K562 treated with DMSO at 1 percent for 24 hours (cell line): ENCODE measurements around the gene KRTAP10-11. TPM values are rescaled to one million over a fixed set of nuclear protein-coding genes. Genes with fewer than 3 reads are reported as not detected.

ENCODE experiments used
- total RNA-seq: library from RNA; unstranded; fragments of 300-600 nt; gene quantifications from 2 replicates; pipeline ENCODE4 v1.2.3, GENCODE V29; 2022; ENCODE audit warnings: low read depth; ENCODE audit not compliant: insufficient read depth

KRTAP10-11 gene
- total RNA-seq, result not detected in 2 replicates

DNA sequence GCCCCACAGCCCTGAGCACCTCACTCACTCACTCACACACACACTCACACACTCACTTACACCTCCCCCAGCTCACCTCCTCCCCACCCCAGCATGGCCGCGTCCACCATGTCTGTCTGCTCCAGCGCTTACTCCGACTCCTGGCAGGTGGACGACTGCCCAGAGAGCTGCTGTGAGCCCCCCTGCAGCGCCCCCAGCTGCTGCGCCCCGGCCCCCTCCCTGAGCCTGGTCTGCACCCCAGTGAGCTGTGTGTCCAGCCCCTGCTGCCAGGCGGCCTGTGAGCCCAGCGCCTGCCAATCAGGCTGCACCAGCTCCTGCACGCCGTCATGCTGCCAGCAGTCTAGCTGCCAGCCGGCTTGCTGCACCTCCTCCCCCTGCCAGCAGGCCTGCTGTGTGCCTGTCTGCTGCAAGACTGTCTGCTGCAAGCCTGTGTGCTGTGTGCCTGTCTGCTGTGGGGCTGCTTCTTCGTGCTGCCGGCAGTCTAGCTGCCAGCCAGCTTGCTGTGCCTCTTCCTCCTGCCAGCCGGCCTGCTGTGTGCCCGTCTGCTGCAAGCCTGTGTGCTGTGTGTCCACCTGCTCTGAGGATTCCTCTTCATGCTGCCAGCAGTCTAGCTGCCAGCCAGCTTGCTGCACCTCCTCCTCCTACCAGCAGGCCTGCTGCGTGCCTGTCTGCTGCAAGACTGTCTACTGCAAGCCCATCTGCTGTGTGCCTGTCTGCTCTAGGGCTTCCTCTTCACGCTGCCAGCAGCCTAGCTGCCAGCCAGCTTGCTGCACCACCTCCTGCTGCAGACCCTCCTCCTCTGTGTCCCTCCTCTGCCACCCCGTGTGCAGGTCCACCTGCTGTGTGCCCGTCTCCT is at the start of gene KRTAP10-11:
Gene KRTAP10-11, plus strand, starts transcription at position 49 of the 856 bp plus-strand sequence. Its CDS starts 45 bp downstream, at position 94.

DNA sequence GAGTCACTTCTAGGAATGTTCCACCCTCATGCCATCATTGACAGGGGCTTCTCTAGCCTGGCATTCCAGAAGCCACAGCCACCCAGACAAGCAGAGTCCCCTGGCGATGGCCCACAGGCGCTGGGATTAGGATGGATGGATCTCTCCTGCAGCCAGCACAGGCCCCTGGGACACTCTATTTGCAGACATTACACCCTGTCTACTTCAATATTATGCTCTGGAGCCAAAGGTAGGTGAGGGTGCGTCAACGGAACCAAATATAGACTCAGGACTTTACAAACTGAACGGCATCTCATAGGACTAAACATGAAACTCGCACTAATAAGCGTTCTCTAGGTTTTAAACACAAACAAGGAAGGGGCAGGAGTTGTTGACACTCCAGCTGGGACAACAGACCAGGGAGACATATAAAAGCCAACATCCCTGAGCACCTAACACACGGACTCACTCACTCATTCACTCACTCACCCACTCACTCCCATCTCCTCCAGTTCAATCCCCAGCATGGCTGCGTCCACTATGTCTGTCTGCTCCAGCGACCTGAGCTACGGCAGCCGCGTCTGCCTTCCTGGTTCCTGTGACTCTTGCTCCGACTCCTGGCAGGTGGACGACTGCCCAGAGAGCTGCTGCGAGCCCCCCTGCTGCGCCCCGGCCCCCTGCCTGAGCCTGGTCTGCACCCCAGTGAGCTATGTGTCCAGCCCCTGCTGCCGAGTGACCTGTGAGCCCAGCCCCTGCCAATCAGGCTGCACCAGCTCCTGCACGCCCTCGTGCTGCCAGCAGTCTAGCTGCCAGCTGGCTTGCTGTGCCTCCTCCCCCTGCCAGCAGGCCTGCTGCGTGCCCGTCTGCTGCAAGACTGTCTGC is 45.9 kb upstream of the KRTAP10-11 start, which contains the start of gene KRTAP10-7:
Gene KRTAP10-7, plus strand, starts transcription at position 480 of the 861 bp plus-strand sequence. Its CDS starts 25 bp downstream, at position 505.

GRCh38 chr21:44612029-44612486 is 34.2 kb upstream of the KRTAP10-11 start, which contains the start of gene KRTAP10-8:
KRTAP10-8 (plus strand) TSS chr21:44612079; CDS start chr21:44612101, 22 bp downstream.

GRCh38 chr21:44626673-44627143 is 19.5 kb upstream of the KRTAP10-11 start, which contains the start of gene KRTAP10-9:
KRTAP10-9 (plus strand) TSS chr21:44627093; CDS start chr21:44627172, 79 bp downstream.

GRCh38 chr21:44637018-44637850 is 9.0 kb upstream of the KRTAP10-11 start, which contains the start of gene KRTAP10-10:
KRTAP10-10 (plus strand) TSS chr21:44637356; CDS start chr21:44637418, 62 bp downstream.

GRCh38 chr21:44654576-44655175 is 8.5 kb downstream of the KRTAP10-11 start, which contains the start of gene KRTAP12-4:
KRTAP12-4 (minus strand) TSS chr21:44654659; CDS start chr21:44654614, 45 bp downstream.

DNA sequence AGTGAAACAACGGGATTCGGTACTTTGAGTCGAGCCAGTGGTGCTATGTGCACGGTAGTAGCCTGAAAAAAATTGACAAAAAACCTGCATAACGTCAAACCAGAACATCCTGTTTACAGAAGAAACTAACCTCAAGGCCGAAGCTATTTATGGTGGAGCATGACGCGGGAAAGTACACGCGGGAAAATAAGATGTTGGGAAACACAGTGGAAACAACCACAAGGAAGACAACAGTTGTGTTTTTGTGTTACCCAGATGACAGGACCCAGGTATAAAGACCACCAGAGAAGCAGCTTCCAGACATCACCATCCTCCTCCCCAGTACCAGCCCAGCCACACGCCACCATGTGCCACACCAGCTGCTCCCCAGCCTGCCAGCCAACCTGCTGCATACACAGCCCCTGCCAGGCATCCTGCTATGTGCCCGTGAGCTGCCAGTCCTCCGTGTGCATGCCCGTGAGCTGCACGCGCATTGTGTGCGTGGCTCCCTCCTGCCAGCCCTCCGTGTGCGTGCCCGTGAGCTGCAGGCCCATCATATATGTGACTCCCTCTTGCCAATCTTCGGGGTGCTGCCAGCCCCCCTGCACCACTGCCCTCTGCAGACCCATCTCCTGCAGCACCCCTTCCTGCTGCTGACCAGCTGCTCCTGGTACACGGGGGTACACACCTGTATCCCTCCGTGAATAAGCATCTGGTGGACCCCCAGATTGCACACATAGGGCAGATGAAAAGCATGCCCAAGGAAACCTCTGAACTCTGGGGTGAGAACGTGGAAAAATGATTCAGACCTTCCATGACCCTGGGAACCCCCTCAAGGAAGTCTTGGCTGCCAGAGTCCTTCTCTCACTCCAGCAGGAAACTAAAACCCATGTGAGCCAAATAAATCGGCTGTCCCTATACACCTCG is 11.7 kb downstream of the KRTAP10-11 start, which contains the start of gene KRTAP12-3:
Gene KRTAP12-3, plus strand, starts transcription at position 298 of the 906 bp plus-strand sequence. Its CDS starts 48 bp downstream, at position 346.

GRCh38 chr21:44666401-44667320 is 20.4 kb downstream of the KRTAP10-11 start, which contains the start of gene KRTAP12-2:
KRTAP12-2 (minus strand) TSS chr21:44666927; CDS start chr21:44666886, 41 bp downstream.

GRCh38 chr21:44681861-44682579 is 35.8 kb downstream of the KRTAP10-11 start, which contains the start of gene KRTAP12-1:
KRTAP12-1 (minus strand) TSS chr21:44682163; CDS start chr21:44682123, 40 bp downstream.

Other genes starting within 250 kb of the KRTAP10-11 start
- gene LRRC3, start 190.9 kb upstream of the KRTAP10-11 start, total RNA-seq, result 0.13 and 0.21 TPM in 2 replicates
- not detected in 2 replicates for gene KRTAP10-1, start 106.2 kb upstream of the KRTAP10-11 start, total RNA-seq
- gene KRTAP10-2, start 94.9 kb upstream of the KRTAP10-11 start, total RNA-seq, result not detected in 2 replicates
- gene KRTAP10-3, start 87.6 kb upstream of the KRTAP10-11 start, total RNA-seq, result not detected in 2 replicates
- gene KRTAP10-4, start 72.7 kb upstream of the KRTAP10-11 start, total RNA-seq, result not detected in 2 replicates
- gene KRTAP10-5, start 65.8 kb upstream of the KRTAP10-11 start, total RNA-seq, result not detected in 2 replicates
- gene KRTAP10-6, start 53.9 kb upstream of the KRTAP10-11 start, total RNA-seq, result not detected in 2 replicates
- gene KRTAP10-7, start 45.8 kb upstream of the KRTAP10-11 start, total RNA-seq, result not detected in 2 replicates
- gene KRTAP10-8, start 34.3 kb upstream of the KRTAP10-11 start, total RNA-seq, result not detected in 2 replicates
- gene KRTAP10-9, start 19.3 kb upstream of the KRTAP10-11 start, total RNA-seq, result not detected in 2 replicates
- not detected in 2 replicates for gene KRTAP10-10, start 9.1 kb upstream of the KRTAP10-11 start, total RNA-seq
- gene KRTAP12-4, start 8.2 kb downstream of the KRTAP10-11 start, total RNA-seq, result not detected in 2 replicates
- gene KRTAP12-3, start 11.5 kb downstream of the KRTAP10-11 start, total RNA-seq, result not detected in 2 replicates
- gene KRTAP12-2, start 20.5 kb downstream of the KRTAP10-11 start, total RNA-seq, result not detected in 2 replicates
- not detected in 2 replicates for gene KRTAP12-1, start 35.7 kb downstream of the KRTAP10-11 start, total RNA-seq
- gene KRTAP10-12, start 50.8 kb downstream of the KRTAP10-11 start, total RNA-seq, result not detected in 2 replicates
- 0.08 TPM in 1 of 2 replicates, not detected in the other for gene TSPEAR, start 65.2 kb downstream of the KRTAP10-11 start, total RNA-seq
- 67.6 and 76.4 TPM in 2 replicates for gene UBE2G2, start 155.4 kb downstream of the KRTAP10-11 start, total RNA-seq
- 76.7 and 81.9 TPM in 2 replicates for gene SUMO3, start 171.6 kb downstream of the KRTAP10-11 start, total RNA-seq
- 157 and 170 TPM in 2 replicates for gene PTTG1IP, start 227.3 kb downstream of the KRTAP10-11 start, total RNA-seq